Activated B cell treated with CpG ODN at 0.5 μM for 24 hours (primary cell): ENCODE data around the gene TMEM120B. TPM values are rescaled to one million over a fixed set of nuclear protein-coding genes. Genes with fewer than 3 reads are reported as not detected.
"Not testable (repeated sequence)": the region's sequence is repeated elsewhere in the genome, so short reads cannot be mapped to it uniquely, and the experiment has no call there.

Source experiments
- ATAC-seq: fragments of 200-7000 bp; cut with Tn5 transposase; one replicate; pipeline ENCODE4 v1.10.0; 2021; ENCODE audit warnings: low read depth, mild to moderate bottlenecking, moderate library complexity
- CTCF ChIA-PET: fragments of 350-600 bp; sonication (Branson Sonifier 250); formaldehyde crosslinking; loops from one replicate; lab custom pipeline; 2021; ENCODE audit warnings: antibody characterized with exemption; lab: Charles Lee
- POLR2A ChIA-PET: fragments of 350-600 bp; sonication (Branson Sonifier 250); formaldehyde crosslinking; loops from one replicate; lab custom pipeline; 2021; ENCODE audit warnings: antibody characterized with exemption; lab: Charles Lee
- DNase-seq: peaks from one replicate; pipeline ENCODE4 v3.0.0; 2022
- H3K27ac Mint-ChIP-seq: one replicate; pipeline ENCODE4 v1.8.0; 2020; ENCODE audit warnings: mixed read lengths
- H3K27me3 Mint-ChIP-seq: one replicate; pipeline ENCODE4 v1.8.0; 2021; ENCODE audit warnings: mixed read lengths
- H3K36me3 Mint-ChIP-seq: one replicate; pipeline ENCODE4 v1.8.0; 2021; ENCODE audit warnings: low read depth, mixed read lengths
- H3K4me1 Mint-ChIP-seq: one replicate; pipeline ENCODE4 v1.8.0; 2021; ENCODE audit warnings: mixed read lengths
- H3K4me3 Mint-ChIP-seq: one replicate; pipeline ENCODE4 v1.8.0; 2020; ENCODE audit warnings: mild to moderate bottlenecking, mixed read lengths
- H3K9me3 Mint-ChIP-seq: one replicate; pipeline ENCODE4 v1.8.0; 2020; ENCODE audit warnings: mixed read lengths
- intact Hi-C: fragments of 100-400 bp; cut with micrococcal nuclease; formaldehyde crosslinking; loops from one replicate; pipeline ENCODE4 v1.15.1; 2024
- total RNA-seq: library from RNA; stranded (reverse); gene quantifications from 2 replicates; pipeline ENCODE4 v1.2.3, GENCODE V29; 2022
- TF ChIP-seq, protein P1 (sequence below): fragments of 200-600 bp; IDR thresholded peaks from one replicate; pipeline ENCODE4 v1.8.0; 2022; ENCODE audit warnings: antibody characterized with exemption, mild to moderate bottlenecking

TMEM120B gene
- total RNA-seq, 1 donor from 2014 or later = 8.3 TPM

DNA sequence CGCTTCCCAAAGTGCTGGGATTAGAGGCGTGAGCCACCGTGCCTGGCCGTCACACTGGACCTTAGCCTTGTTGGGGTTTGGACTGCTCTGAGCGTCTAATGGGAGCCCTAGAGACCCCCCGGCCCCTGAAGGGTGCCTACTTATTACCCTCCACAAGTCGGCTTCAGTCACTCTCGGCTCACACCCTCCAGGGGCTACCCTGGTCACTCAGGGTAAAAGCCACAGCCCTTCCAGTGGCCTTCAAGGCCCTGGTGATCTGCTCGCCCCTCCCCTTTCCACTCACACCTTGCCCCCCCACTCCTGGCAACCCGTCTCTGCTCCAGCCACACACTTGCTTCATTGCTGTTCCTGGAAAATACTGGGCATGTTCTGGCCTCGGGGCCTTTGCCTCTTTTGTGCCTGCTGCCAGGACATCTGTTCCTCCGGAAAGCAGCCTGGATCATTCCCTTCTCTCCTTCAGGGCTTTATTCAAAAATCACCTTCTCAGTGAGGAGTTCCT, 39.5 kb upstream of the TMEM120B start:
- CTCF ChIA-PET = interaction anchor here (8.2 kb wide), 1 partner anchor 121 kb away, joined by 158 read pairs; no protein-coding TSS in a partner anchor
- TF ChIP-seq, protein P1, sequence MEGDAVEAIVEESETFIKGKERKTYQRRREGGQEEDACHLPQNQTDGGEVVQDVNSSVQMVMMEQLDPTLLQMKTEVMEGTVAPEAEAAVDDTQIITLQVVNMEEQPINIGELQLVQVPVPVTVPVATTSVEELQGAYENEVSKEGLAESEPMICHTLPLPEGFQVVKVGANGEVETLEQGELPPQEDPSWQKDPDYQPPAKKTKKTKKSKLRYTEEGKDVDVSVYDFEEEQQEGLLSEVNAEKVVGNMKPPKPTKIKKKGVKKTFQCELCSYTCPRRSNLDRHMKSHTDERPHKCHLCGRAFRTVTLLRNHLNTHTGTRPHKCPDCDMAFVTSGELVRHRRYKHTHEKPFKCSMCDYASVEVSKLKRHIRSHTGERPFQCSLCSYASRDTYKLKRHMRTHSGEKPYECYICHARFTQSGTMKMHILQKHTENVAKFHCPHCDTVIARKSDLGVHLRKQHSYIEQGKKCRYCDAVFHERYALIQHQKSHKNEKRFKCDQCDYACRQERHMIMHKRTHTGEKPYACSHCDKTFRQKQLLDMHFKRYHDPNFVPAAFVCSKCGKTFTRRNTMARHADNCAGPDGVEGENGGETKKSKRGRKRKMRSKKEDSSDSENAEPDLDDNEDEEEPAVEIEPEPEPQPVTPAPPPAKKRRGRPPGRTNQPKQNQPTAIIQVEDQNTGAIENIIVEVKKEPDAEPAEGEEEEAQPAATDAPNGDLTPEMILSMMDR = no peak
- peaks cover 24% of the 10 kb centered on the region for H3K4me1 Mint-ChIP-seq
- H3K4me3 Mint-ChIP-seq = peak overlapping the region; percentile 83
- POLR2A ChIA-PET = interaction anchor here (0.7 to 2.4 kb wide), 8 partner anchors 9 to 137 kb away, joined by 3 to 16 read pairs (median 6); partner anchors contain the start of gene ORAI1
- no peaks in the 10 kb centered on the region for H3K9me3 Mint-ChIP-seq
- peaks cover 3% of the 10 kb centered on the region for H3K36me3 Mint-ChIP-seq
- H3K27me3 Mint-ChIP-seq = no peaks in the 10 kb centered on the region
- intact Hi-C loops = loop anchor here (2.0 kb wide), 1 partner anchor 14 kb away; no protein-coding TSS in a partner anchor
- DNase-seq (no peak), ATAC-seq (no peak)
- peak overlapping the region; percentile 68 for H3K27ac Mint-ChIP-seq

DNA sequence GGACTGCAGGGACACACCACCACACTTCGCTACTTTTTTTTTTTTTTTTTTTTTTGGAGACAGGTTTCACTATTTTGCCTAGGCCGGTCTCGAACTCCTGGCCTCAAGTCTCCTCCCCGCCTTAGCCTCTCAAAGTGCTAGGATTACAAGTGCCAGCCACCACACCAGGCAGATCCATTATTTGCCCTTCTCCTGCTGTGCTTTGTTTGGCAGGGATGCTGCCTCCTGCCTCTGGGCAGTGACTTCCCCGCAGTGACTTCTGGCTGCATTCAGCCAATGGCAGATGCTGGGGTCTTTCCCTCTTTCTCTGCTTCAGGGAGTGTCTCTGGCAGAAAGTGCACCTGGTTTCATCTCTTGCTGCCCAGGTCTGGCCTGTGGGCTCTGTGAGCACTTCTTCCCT, 36.4 kb upstream of the TMEM120B start:
- DNase-seq (no peak), ATAC-seq (no peak)
- ChIA-PET CTCF (no interaction called here), POLR2A (no interaction called here)
- Mint-ChIP-seq H3K27ac (no peak overlapping the region), H3K4me1 (peaks cover 21% of the 10 kb centered on the region), H3K36me3 (no peaks in the 10 kb centered on the region), H3K4me3 (no peak overlapping the region), H3K9me3 (no peaks in the 10 kb centered on the region), H3K27me3 (no peaks in the 10 kb centered on the region)
- intact Hi-C loops = no loop called here
- TF ChIP-seq, protein P1 = no peak

DNA sequence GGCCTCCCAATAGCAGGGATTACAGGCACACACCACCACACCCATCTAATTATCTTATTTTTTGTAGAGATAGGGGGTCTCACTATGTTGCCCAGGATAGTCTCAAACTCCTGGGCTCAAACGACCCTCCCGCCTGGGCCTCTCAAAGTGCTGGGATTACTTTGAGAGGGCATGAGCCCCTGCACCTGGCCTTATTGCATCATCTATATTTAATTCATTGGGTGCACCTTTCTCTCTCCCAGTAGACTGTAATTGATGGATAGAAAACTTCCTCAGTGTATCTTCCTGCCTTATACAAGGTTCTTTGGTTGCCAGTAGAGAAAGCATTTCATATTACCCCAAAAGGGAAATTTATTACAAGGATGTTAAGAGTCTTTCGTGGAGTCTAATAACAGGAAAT, 34.2 kb upstream of the TMEM120B start:
- Mint-ChIP-seq H3K4me3 (no peak overlapping the region), H3K27ac (no peak overlapping the region), H3K27me3 (no peaks in the 10 kb centered on the region), H3K4me1 (peaks cover 4% of the 10 kb centered on the region), H3K36me3 (no peaks in the 10 kb centered on the region), H3K9me3 (no peaks in the 10 kb centered on the region)
- ChIA-PET POLR2A (no interaction called here), CTCF (interaction anchor here (1.1 kb wide), 1 partner anchor 125 kb away, joined by 6 read pairs; no protein-coding TSS in a partner anchor)
- DNase-seq = no peak
- intact Hi-C loops = no loop called here
- no peak for ATAC-seq
- TF ChIP-seq, protein P1 = no peak

DNA sequence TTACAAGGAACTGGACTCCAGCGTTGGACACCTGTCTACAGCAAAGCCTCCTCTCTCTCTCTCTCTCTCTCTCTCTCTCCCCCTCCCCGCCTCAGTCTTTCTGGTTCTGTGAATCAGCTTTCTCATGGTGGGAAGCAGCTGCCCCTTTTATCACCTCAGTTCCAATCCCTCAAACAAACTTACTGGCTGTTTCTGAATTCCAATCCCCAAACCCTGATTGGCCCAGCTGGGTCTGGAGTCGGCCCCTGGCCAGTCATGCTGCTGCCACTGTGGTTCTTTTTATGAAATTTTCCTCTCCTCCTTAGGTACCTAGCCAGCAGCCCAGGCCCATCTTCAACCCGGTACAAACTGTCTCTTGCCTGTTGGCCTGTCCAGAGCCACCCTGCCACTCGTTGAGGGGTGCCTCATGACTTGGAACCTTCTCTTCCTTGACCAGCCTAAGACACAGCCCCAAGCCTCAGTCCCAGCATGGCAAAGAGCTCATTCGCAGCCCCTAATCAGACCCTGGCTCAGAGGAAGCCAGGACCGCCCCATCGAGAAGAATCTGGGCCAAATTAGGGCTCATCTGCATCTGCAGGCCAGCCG, 33.7 kb upstream of the TMEM120B start:
- Mint-ChIP-seq H3K27ac (no peak overlapping the region), H3K36me3 (no peaks in the 10 kb centered on the region), H3K4me3 (no peak overlapping the region), H3K4me1 (no peaks in the 10 kb centered on the region), H3K9me3 (no peaks in the 10 kb centered on the region), H3K27me3 (no peaks in the 10 kb centered on the region)
- TF ChIP-seq, protein P1 = no peak
- DNase-seq = no peak
- intact Hi-C loops = no loop called here
- POLR2A ChIA-PET = interaction anchor here (0.6 kb wide), 1 partner anchor 176 kb away, joined by 3 read pairs; no protein-coding TSS in a partner anchor
- no peak for ATAC-seq
- CTCF ChIA-PET = interaction anchor here (1.1 to 1.2 kb wide), 2 partner anchors 126 to 184 kb away, joined by 3 to 6 read pairs; no protein-coding TSS in a partner anchor

- H3K9me3 Mint-ChIP-seq, H3K4me1 Mint-ChIP-seq, intact Hi-C loops, H3K27ac Mint-ChIP-seq, H3K36me3 Mint-ChIP-seq, ATAC-seq, DNase-seq, H3K27me3 Mint-ChIP-seq, POLR2A ChIA-PET, H3K4me3 Mint-ChIP-seq: not testable (repeated sequence)
- CTCF ChIA-PET = interaction anchor here (1.2 to 8.1 kb wide), 2 partner anchors 127 to 185 kb away, joined by 3 to 71 read pairs; no protein-coding TSS in a partner anchor
Measured at GRCh38 chr12:121679661-121680197, 32.8 kb upstream of the TMEM120B start.
